Measurements from ENCODE around the gene EGFL8. TPM values are rescaled to one million over a fixed set of nuclear protein-coding genes. Genes with fewer than 3 reads are reported as not detected.

Gene EGFL8
- total RNA-seq, 1 donor from 2014 or later = 5.7 TPM

DNA sequence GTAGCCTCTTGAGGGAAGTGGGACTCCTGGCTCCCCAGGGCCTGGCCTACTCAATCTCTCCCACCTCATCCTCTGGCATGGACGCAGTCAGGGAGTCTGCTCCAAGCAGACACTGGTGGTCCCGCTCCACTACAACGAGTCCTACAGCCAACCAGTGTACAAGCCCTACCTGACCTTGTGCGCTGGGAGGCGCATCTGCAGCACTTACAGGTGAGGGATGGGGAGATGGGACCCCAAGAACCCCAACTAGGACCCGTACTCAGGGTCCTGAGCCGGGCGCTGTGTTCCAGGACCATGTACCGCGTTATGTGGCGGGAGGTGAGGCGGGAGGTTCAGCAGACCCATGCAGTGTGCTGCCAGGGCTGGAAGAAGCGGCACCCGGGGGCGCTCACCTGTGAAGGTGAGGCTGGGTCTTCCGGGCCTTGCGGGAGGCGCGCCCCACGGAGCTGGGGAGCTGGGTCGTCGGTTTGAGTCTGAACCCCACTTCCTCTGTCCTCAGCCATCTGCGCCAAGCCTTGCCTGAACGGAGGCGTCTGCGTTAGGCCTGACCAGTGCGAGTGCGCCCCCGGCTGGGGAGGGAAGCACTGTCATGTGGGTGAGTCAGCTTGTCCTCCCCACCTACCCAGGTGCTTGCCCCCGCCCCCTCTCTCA is 2.1 kb downstream of the EGFL8 start:
- DNase-seq (ENCODE audit: low spot score in 2 of 2) (no peak), FAIRE-seq (no peak)

DNA sequence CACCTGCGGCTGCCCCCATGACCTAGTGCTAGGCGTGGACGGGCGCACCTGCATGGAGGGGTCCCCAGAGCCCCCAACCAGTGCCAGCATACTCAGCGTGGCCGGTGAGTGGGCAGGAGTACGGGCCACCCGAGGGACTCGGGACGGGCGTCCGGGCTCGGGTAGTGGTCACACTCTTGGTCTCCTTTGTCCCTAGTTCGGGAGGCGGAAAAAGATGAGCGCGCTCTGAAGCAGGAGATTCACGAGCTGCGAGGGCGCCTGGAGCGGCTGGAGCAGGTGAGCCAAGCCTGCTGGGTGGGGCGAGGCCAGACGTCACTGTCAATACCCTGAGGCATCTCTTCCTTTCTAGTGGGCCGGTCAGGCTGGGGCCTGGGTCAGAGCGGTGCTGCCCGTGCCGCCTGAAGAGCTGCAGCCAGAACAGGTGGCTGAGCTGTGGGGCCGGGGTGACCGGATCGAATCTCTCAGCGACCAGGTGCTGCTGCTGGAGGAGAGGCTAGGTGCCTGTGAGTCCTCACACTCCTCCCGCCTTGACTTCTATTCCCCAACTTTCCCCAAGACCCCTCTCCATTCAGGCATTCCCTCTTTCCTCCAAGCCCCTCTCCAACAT is 2.9 kb downstream of the EGFL8 start:
- DNase-seq (ENCODE audit: low spot score in 2 of 2) = no peak
- no peak for FAIRE-seq

DNA sequence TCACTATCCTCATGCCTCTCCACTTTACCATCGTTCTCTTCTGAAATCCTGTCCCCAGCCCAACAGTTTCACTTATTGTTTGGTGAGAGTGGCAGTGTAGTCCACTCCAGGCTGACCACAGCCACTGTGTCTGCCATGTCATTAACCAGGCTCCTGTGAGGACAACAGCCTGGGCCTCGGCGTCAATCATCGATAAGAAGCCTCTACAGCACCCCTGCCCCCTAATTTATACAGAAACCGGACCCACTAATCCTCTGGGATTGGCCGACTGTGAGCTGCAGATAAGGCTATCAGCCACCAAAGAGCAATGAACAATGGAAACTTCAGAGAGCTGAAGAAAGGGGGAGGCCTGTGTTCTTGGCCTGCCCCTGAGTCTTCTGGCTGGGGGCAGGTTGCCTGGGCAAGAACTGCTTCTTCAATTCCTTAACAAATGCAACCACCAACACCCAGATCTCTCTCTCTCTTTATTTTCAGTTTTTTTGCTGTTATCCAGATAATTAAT is 3.4 kb downstream of the EGFL8 start:
- DNase-seq (ENCODE audit: low spot score in 2 of 2) (no peak), FAIRE-seq (no peak)

DNA sequence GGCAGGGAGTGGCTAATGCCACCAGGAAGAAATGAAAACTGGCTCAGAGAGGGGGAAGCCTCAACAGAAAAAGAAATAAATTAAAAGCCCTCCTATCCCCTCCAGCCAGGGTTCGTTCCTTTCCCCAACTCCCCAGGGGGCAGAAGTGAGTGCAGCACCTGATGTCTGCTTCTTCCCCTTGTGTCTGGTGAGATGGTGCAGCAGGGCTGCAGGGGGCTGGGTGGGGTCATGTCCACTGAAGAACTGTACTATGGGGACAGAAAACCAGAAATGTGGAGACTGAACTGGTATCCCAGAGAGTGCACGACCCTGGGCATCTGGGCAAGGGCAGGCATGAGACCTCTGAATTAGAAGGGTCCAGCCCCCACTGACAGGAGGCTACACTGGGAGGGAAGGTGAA is 4.0 kb downstream of the EGFL8 start:
- FAIRE-seq = no peak
- no peak for DNase-seq (ENCODE audit: low spot score in 2 of 2)

DNA sequence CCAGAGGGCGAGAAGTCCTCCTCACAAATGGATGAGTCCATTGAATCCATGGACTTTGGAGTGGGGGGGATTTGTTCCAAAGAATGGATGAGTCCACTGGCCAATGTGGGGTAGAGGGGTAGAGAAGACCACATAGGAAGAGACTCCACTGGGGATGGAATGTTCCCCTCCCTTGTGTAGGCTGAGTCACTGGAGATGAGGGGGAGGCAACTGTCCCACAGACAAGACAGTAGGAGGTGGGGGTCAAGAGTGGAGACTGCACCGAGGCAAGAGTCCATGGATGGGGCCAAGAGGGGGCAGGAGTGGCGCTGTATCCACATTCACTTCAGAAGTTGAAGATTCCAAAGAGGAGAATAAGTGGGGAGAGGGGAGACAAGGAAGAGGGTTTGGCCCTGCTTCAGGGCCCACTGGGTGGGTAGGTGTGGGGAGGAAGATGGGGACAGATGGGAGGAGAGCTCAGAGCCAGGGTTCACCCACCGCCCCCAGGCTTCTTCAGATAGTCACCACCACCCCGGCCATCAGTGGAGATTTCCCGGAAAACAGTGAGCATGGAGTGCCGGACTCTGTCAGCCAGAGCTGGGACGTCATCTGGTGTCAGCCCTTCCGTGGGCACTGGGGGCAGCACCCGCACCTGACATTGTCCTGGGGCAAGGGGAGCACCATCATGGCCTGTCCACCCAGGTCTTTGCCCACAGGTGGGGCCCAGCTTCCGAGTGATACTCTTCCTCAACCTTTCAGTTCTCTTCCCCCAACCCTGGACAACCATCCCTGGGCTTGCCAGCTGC is 4.6 kb downstream of the EGFL8 start:
- DNase-seq (ENCODE audit: low spot score in 2 of 2) = no peak
- FAIRE-seq = no peak

DNA sequence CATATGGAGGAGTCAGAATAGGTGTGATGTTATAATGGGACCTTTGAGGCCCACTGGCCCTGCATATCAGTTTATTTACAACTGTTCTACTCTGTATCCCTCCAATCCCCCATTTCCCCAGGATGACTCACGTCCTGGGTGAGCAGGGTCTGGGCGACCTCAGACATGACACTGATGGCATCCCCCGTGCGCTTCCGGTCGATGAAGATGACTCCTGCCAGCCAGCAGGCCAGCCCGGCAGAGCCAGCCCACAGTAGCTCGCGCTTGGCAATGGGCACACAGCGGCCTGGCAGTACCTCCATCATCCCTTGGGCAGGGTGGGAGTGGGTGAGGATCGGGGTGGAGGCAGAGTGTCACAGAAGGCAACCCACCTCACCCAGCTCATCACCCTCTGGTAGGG is 5.9 kb downstream of the EGFL8 start:
- FAIRE-seq (no peak), DNase-seq (ENCODE audit: low spot score in 2 of 2) (no peak)

DNA sequence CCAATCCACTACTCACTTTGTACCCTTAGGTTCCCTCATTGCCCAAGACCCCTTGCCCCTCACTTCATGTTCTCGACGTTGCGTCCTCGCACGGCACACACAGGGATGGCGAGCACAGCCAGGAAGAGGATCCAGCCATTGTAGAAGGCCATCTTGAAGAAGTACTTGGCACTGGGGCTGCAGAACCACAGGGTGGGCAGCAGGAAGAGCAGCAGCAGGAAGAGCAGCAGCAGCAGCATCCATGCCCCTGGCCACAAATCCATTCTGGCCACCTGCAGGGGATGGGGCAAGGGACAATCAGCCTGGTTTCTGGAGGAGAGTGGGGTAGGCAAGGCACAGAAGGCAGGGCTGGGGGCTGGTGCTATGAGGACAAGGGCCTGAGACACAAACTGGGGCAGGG is 6.8 kb downstream of the EGFL8 start:
- DNase-seq (ENCODE audit: low spot score in 2 of 2) (no peak), FAIRE-seq (no peak)

DNA sequence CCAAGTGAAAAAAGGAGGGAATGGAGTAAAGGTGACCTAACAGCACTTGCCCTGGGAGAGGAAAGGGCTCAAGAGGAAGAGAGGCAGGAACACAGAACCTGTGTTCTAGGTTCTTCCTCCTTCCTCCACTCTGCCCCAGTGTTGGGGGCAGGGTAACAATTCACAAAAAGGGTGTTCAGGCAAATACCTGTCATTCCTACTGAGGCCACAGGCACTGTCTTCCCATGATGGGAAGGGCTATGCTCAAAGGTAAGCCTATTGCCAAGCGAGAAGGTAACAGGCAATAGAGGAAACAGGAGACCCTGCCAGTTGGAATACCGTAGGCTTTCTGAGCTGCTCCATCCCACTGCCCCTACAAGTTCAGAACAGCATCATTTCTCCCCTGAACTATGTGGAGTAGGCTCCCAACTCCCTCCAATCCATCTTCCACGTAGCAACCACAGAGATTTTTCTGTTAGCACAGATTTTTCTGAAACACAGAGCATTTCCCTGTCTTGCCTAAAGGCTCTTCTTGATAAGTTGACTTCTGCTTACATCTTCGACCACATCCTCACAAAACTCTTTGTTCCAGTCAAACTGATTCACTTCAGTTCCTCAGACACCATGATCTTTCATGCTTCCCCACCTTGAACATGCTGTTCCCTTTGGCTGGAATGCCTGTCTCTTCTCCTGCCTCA is 8.8 kb downstream of the EGFL8 start:
- FAIRE-seq (no peak), DNase-seq (ENCODE audit: low spot score in 2 of 2) (no peak)

DNA sequence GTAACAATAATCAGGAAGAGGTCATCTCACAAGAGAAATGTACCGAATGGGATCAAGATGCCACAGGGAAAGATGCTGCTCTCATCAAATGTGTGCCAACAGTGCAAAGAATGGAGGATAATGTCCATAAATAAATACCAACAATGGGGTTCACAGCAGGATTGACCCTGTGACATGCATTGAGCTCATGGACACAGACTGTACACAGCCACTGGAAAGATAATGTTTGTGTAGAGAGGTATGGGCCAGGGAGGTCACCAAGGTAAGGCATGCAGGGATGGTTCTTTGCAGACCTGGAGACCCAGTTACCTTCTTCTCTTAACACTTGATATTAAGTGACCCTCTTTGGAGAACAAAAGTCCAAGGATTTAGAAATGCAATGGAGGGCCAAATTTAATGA is 10.0 kb downstream of the EGFL8 start:
- FAIRE-seq (no peak), DNase-seq (ENCODE audit: low spot score in 2 of 2) (no peak)

DNA sequence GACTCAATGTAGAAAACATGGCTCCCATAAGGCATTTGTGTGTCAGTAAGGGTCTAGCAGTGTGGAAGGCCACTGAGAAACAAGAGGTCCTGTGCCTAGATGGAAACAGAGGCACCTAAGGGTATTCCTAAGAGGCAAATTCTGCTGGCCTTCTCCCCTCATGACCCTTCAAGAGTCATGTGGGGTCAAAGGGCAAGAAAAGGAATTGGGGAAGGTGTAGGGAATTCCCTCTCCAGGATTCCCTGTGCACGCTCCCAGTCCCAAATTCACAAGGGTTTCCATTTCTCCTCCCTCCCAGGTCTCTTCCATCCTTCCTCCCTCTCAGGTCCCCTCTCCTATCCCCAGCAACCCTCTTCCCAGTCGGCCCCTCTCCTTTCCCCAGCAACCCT is 10.9 kb downstream of the EGFL8 start:
- DNase-seq (ENCODE audit: low spot score in 2 of 2) = no peak
- FAIRE-seq = no peak

DNA sequence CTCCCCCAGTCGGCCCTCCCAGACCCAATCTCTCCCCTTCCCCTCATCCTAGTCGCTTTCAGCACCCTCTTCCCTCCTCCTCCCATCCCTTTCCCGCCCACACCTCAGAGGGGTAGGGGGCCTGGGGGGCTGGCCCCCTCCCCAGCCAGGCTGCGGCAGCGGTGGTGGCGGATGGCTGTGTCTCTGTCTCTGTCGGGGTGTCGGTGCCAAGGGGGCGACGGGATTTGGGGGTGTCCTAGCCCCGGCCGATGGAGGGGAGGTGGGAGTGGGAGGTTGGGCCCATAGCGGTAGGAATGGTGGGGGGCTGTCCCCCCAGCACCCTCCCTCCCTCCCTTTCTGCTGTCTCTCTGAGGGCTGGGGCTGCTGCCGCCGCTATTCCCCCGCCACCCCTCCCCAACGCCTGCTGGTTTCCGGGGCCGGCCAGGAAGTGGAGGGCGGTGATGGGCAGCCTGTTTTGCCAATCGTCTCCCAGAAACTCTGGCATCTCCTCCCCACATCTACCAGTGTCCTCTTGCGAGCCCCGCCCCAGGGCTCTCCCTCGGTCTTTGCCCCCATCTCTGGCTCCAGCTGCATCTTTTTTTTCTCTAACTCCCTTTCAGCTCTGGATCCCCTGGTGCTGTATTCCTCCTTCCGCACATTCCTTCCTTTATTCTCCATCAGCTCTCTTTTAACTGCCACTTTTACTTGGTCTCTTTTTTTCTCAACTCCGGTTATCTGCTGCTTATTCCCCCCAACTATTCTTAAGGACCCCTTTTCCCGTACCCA is 11.5 kb downstream of the EGFL8 start, which contains the start of gene AGPAT1:
AGPAT1 (minus strand) TSS at position 374 of the 765 bp plus-strand sequence. CDS start 4,588 bp downstream, outside the sequence.
- peak; percentile 89 to 97 for DNase-seq (ENCODE audit: low spot score in 2 of 2)
- FAIRE-seq = no peak

DNA sequence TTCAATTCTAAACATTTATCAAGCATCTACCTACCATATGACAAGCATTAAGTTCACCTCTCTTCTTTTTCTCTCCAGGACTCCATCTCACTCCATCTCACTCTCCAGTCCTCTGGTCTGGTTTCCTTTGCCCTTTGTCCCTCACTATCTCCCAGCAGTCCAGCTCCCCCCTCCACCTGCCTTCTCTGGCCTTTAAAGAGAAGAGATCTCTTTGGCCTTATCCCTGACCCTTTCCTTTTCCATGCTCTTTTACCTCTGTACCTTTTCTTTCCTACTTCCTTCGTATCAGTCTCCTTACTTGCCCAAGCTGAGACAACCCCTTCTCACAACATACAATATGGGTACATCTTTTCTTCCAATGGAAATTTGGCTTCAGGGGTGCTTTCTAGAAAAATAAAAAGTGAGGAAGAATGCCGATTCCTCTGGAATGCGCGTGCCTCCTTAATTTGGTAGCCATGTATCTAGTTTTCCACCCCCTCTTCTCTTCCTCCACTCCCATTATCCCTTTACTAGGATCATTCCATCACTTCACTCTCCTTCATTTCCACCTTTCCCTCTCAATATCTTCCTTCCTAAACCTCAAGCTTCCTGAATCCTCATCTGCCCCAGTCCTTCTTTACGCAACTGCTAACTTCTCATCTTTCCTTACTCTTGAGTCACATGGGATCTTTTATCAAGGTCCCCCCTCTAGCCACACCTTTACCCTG is 12.2 kb downstream of the EGFL8 start:
- FAIRE-seq (no peak), DNase-seq (ENCODE audit: low spot score in 2 of 2) (no peak)

DNA sequence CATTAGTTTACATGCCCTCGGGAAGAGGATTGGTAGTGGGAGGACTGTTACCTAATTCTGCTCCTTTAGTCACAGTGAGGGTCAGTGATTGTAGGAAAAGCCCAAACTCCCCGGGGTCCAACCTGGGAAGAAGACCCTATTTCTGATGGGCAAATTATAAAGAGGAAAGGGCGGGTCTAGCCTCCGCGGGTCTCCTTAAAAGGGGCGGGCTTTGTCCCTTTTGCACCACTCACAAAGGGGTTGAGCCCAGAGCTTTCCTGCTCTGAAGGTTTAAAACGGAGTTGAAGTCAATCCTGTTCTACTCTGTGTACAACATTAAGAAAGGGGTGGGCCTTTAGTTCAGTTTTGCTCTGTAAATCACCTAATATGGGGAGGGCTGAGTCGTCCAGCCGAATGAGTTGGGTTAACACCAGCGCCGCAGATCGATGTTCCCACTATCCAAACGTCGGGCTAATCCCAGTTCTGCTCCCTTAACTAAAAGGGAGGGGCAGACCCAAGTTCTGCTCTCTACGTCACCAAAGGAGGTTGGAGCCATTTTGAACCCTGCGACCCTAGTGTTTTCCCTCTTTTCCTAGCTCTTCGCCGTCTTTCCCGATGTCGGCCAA is 12.9 kb downstream of the EGFL8 start:
- FAIRE-seq (no peak), DNase-seq (ENCODE audit: low spot score in 2 of 2) (no peak)

DNA sequence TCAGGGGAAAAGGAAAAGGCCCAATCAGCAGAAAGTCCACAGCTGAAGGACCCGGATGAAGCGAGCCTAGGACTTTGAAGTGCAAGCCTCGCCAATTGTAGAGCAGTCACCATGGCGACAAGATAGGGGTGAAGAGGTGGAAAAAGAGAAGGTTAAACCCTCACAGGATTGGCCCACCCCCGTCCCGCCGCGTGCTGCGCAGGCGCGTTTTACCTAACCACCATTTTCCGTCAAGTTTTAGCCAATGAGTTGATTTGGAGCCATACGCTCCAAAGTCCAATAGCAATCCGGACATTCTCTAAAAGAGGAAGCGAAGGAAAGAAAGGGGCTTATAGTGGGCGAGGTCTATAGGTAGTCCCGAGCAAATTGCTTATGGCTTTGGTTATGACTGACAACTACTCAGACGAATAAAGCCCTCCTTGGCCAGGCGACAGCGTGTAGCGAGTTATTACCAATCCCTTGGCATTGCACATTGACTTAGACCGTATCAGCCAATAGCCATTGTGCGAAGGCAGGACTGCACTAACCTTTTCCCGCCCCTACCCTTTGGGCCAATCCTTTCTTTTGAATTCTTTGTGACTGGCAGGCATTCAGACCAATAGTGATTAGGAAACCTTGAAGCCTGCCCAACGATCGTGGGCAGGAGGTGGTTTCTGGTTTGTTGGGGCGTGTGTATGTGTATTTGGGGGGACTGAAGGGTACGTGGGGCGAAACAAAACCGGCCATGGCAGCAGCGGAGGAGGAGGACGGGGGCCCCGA is 13.6 kb downstream of the EGFL8 start, which contains the start of gene RNF5:
RNF5 (plus strand) TSS at position 618 of the 759 bp plus-strand sequence; CDS start at position 725, 107 bp downstream.
- FAIRE-seq = peak; percentile 88
- DNase-seq (ENCODE audit: low spot score in 2 of 2) = peak; percentile 93 to 95

DNA sequence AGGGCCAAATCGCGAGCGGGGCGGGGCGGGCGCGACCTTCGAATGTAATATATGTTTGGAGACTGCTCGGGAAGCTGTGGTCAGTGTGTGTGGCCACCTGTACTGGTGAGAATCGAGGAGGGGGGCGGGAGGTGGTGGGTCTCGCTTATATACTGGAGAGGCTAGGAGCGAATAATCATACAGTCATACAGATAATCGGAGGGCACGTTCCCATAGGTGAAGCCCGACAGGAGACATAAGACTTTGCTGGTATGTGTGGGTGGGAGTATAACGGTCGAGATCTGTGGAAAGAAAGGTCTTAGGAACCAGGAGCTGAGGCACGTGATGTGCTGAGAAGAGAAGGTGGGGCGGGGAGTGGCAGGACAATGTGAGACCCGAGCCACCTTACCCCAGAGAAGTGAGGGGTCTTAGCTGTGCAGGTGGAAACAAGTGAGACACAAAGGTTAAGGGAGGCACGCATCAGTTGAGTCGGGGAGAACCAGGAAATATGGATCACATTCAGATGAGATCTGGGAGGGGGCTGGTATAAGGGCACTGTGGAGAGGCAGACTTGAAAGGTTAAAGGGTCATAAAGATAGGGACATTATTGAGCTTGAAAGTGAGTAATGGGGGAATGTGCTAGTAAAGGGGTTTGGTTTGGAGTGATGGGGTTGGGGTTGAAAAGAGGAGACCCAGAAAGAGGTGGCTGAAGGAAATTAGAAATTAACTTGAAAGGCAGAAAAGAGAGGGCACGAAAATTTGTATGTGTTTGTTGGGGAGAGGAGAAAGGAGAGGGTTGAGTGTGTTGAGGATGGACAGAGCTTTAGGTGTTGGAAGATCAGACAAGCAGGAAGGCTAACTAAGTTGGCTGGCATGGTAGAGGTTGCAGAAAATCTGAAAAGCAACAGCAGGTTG is 14.4 kb downstream of the EGFL8 start:
- no peak for FAIRE-seq

DNA sequence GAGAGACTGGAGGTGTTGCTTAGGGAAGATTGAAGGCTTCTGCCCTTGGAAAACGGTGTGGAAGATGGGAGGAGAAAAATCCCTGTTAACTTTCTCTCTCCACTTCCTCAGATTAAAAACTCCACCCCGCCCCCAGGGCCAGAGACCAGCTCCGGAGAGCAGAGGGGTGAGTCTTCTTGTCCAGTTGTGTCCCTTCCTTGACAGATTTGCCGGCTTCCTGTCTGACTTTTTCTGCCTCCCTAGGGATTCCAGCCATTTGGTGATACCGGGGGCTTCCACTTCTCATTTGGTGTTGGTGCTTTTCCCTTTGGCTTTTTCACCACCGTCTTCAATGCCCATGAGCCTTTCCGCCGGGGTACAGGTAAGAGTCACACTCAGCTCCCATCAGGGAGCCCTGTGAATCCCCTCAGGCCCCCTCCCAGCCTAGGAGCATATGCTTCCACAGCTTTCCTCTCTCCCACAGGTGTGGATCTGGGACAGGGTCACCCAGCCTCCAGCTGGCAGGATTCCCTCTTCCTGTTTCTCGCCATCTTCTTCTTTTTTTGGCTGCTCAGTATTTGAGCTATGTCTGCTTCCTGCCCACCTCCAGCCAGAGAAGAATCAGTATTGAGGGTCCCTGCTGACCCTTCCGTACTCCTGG is 15.5 kb downstream of the EGFL8 start:
- DNase-seq (ENCODE audit: low spot score in 2 of 2) (no peak), FAIRE-seq (no peak)

More for the DNA sequence above, 14.4 kb downstream of the EGFL8 start:
- no peak for DNase-seq (ENCODE audit: low spot score in 2 of 2)

All from frontal cortex (tissue), 4 donors.